Measurements from ENCODE around the gene CORIN. TPM values are rescaled to one million over a fixed set of nuclear protein-coding genes. Genes with fewer than 3 reads are reported as not detected.

CORIN gene
- total and polyA plus RNA-seq, 10 of the 15 experiments (the other 5 are each of a cell fraction or from before 2014, with no cell fraction given): 0.02 to 0.45 (median 0.09) TPM; not detected in 3

Small RNA genes lying within 50 kb of the gene (microRNA-seq; reads per million reads assigned to microRNA genes)
- gene MIR8053: not detected

Small RNA genes lying within 50 kb of the gene (small RNA-seq; reads per million reads assigned to genes)
- not detected for gene MIR8053

Other genes starting within 250 kb of the CORIN start
- 13.1 and 13.7 TPM in 2 replicates for gene NFXL1, start 76.5 kb upstream of the CORIN start, total RNA-seq (2014; rRNA removed)
- gene NFXL1, start 76.5 kb upstream of the CORIN start, total RNA-seq (2014; rRNA removed; fragmentation: Illumina TruSeq; extraction: Trizol): 8.1 and 9.3 TPM in 2 replicates
- 14.0 and 15.5 TPM in 2 replicates for gene NFXL1, start 76.5 kb upstream of the CORIN start, total RNA-seq (2021)
- gene NFXL1, start 76.5 kb upstream of the CORIN start, polyA plus RNA-seq (2011; rRNA removed): 16.5 and 19.2 TPM in 2 replicates
- 11.9 and 18.9 TPM in 2 replicates for gene NFXL1, start 76.5 kb upstream of the CORIN start, polyA plus RNA-seq (2014; fragmentation: Illumina TruSeq; extraction: Trizol)
- gene NFXL1, start 76.5 kb upstream of the CORIN start, polyA plus RNA-seq (2014; fragmentation: Nextera tagmentation; extraction: Ambion mirVana): 10 to 100 TPM in 1 of 2 experiments, 1 to 10 TPM in 1; 8.8 to 10.0 TPM
- 12.6 TPM in 2 replicates for gene NFXL1, start 76.5 kb upstream of the CORIN start, polyA plus RNA-seq (2014; rRNA removed)
- gene NFXL1, start 76.5 kb upstream of the CORIN start, polyA plus RNA-seq (2016; fragmentation: Nextera tagmentation; extraction: Ambion mirVana): 10 to 100 TPM; 13.8 to 15.8 TPM
- 8.7 and 14.2 TPM in 2 replicates for gene CNGA1, start 178.6 kb upstream of the CORIN start, total RNA-seq (2014; rRNA removed)
- gene CNGA1, start 178.6 kb upstream of the CORIN start, total RNA-seq (2014; rRNA removed; fragmentation: Illumina TruSeq; extraction: Trizol): 4.5 and 4.7 TPM in 2 replicates
- gene CNGA1, start 178.6 kb upstream of the CORIN start, total RNA-seq (2021): 4.8 and 5.1 TPM in 2 replicates
- 0.32 and 0.38 TPM in 2 replicates for gene CNGA1, start 178.6 kb upstream of the CORIN start, polyA plus RNA-seq (2011; rRNA removed)
- 3.4 and 5.1 TPM in 2 replicates for gene CNGA1, start 178.6 kb upstream of the CORIN start, polyA plus RNA-seq (2014; fragmentation: Illumina TruSeq; extraction: Trizol)
- gene CNGA1, start 178.6 kb upstream of the CORIN start, polyA plus RNA-seq (2014; fragmentation: Nextera tagmentation; extraction: Ambion mirVana): 1 to 10 TPM; 7.9 to 8.9 TPM
- 6.0 and 6.9 TPM in 2 replicates for gene CNGA1, start 178.6 kb upstream of the CORIN start, polyA plus RNA-seq (2014; rRNA removed)
- 1 to 10 TPM; 3.9 to 5.1 TPM for gene CNGA1, start 178.6 kb upstream of the CORIN start, polyA plus RNA-seq (2016; fragmentation: Nextera tagmentation; extraction: Ambion mirVana)
- 5.1 and 7.8 TPM in 2 replicates for gene NIPAL1, start 178.7 kb upstream of the CORIN start, total RNA-seq (2014; rRNA removed)
- 9.3 and 9.7 TPM in 2 replicates for gene NIPAL1, start 178.7 kb upstream of the CORIN start, total RNA-seq (2014; rRNA removed; fragmentation: Illumina TruSeq; extraction: Trizol)
- 8.7 and 10.0 TPM in 2 replicates for gene NIPAL1, start 178.7 kb upstream of the CORIN start, total RNA-seq (2021)
- 0.46 and 0.62 TPM in 2 replicates for gene NIPAL1, start 178.7 kb upstream of the CORIN start, polyA plus RNA-seq (2011; rRNA removed)
- gene NIPAL1, start 178.7 kb upstream of the CORIN start, polyA plus RNA-seq (2014; fragmentation: Illumina TruSeq; extraction: Trizol): 8.8 and 10.3 TPM in 2 replicates
- gene NIPAL1, start 178.7 kb upstream of the CORIN start, polyA plus RNA-seq (2014; fragmentation: Nextera tagmentation; extraction: Ambion mirVana): 1 to 10 TPM; 1.1 to 2.0 TPM
- 4.7 and 5.4 TPM in 2 replicates for gene NIPAL1, start 178.7 kb upstream of the CORIN start, polyA plus RNA-seq (2014; rRNA removed)
- 1 to 10 TPM; 6.6 to 7.2 TPM for gene NIPAL1, start 178.7 kb upstream of the CORIN start, polyA plus RNA-seq (2016; fragmentation: Nextera tagmentation; extraction: Ambion mirVana)

Measured in GM12878 (cell line).